ENCODE results near the gene FARP2. TPM values are rescaled to one million over a fixed set of nuclear protein-coding genes. Genes with fewer than 3 reads are reported as not detected.

FARP2 gene
- total and polyA plus RNA-seq, 2 of the 13 experiments (the other 11 are each of a cell fraction or from before 2014, with no cell fraction given) = 28.0 to 45.4 TPM

GRCh38 chr2:241354668-241355658 lies 1.1 kb upstream of the FARP2 start (continued):
- TF ChIP-seq FUBP1 (CRISPR knock-in tag; IDR thresholded peaks at IDR 0.05; ENCODE audit: borderline replicate concordance) (no peak), RAD21 (CRISPR knock-in tag; IDR thresholded peaks at IDR 0.05) (peak; percentile 57), ARHGAP35 (CRISPR knock-in tag; IDR thresholded peaks at IDR 0.05; ENCODE audit: borderline replicate concordance) (no peak; the same call in 1 of the 2 replicates), GFI1 (CRISPR knock-in tag; IDR thresholded peaks at IDR 0.05; ENCODE audit: borderline replicate concordance) (0 out of 2 replicates have a peak, but pooled peaks have one; percentile 47), IKZF5 (CRISPR knock-in tag; IDR thresholded peaks at IDR 0.05) (peak; percentile 37; the same call in 1 of the 2 replicates), RARG (CRISPR knock-in tag; IDR thresholded peaks at IDR 0.05; ENCODE audit: low read depth) (no peak), CHD4 (IDR thresholded peaks at IDR 0.05; ENCODE audit: borderline replicate concordance, low read length) (peak; percentile 87), CREBL2 (CRISPR knock-in tag; IDR thresholded peaks at IDR 0.05; ENCODE audit: borderline replicate concordance) (no peak), ZNF34 (CRISPR knock-in tag; IDR thresholded peaks at IDR 0.05; ENCODE audit: borderline replicate concordance) (no peak), ZGPAT (CRISPR knock-in tag; IDR thresholded peaks at IDR 0.05) (peak; percentile 70), ZBTB10 (CRISPR knock-in tag; IDR thresholded peaks at IDR 0.05; ENCODE audit: borderline replicate concordance) (peak; percentile 29; the same call in 1 of the 2 replicates), ZNF33A (CRISPR knock-in tag; IDR thresholded peaks at IDR 0.05; ENCODE audit: borderline replicate concordance) (no peak), DR1 (CRISPR knock-in tag; IDR thresholded peaks at IDR 0.05) (no peak), REL (CRISPR knock-in tag; conservative IDR thresholded peaks at IDR 0.05) (no peak), ZNF569 (CRISPR knock-in tag; IDR thresholded peaks at IDR 0.05; ENCODE audit: borderline replicate concordance) (no peak), HINFP (CRISPR knock-in tag; IDR thresholded peaks at IDR 0.05; ENCODE audit: low read depth) (no peak; the same call in 1 of the 2 replicates), CEBPB (IDR thresholded peaks at IDR 0.05; ENCODE audit: borderline replicate concordance, low read depth, low read length) (no peak), ZNF263 (CRISPR knock-in tag; IDR thresholded peaks at IDR 0.05) (peak; percentile 51; the same call in 1 of the 2 replicates)

All from HepG2 (cell line).